ENCODE results near the gene NAA40.

The NAA40 gene

DNA sequence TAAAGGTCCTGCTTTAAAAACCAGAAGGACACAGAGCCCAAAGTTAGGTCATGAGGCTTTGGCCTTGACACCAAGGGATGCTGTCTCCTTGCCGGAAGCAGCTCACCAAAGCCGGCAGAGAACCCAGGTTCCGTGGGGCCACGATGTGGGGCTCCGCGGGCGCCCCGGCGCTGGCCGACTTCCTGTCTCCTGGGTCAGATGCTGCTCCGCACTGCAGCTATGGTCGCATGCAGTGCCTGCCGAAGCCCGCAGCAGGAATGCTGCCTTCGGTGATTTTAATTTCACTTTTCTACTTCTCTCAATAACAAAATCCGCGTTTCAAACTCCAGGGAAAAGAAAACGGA lies 47.0 kb downstream of the NAA40 start:
- in situ Hi-C loops (cut with MboI; ENCODE audit: low sequenced_read_pairs), result no loop called here

GRCh38 chr11:63986156-63986931 lies 47.5 kb downstream of the NAA40 start, which contains the start of gene OTUB1:
Gene OTUB1, plus strand, starts transcription at chr11:63986438. Its CDS starts 19 bp downstream, at chr11:63986457.
- in situ Hi-C loops (cut with MboI; ENCODE audit: low sequenced_read_pairs), result no loop called here

DNA sequence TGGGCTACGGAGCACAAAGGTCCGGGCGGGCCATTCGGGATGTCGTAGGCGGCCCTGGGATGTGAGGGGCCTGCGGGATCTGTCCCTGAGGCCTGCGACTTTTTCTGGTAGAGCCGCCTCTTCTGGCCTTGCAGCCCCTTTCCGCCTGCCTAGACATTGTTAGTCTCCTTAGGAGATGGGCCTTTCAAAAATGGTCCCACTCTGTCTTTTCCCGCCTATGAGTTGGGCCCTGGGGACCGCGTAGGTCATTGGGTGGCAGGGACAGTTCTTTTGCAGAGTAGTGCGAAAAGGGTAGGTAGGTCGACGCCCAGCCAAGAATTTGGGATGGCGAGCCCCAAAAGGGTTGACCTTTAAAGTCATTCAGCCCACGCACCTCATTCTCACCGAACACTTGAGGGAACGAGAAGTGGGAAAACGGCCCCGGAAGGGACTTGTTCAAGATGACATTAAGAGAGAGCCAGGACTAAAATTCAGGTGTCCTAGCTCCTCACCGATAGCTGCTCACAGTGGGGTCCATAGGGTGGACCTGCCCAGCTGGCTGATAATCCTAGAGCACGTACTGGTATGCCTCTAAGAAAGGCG lies 48.2 kb downstream of the NAA40 start:
- in situ Hi-C loops (cut with MboI; ENCODE audit: low sequenced_read_pairs), result no loop called here

- in situ Hi-C loops (cut with MboI; ENCODE audit: low sequenced_read_pairs), result no loop called here
These were observed 52.8 kb downstream of the NAA40 start for GRCh38 chr11:63991558-63991957.

- in situ Hi-C loops (cut with MboI; ENCODE audit: low sequenced_read_pairs), result no loop called here
These were observed 54.3 kb downstream of the NAA40 start for GRCh38 chr11:63993100-63993499.

DNA sequence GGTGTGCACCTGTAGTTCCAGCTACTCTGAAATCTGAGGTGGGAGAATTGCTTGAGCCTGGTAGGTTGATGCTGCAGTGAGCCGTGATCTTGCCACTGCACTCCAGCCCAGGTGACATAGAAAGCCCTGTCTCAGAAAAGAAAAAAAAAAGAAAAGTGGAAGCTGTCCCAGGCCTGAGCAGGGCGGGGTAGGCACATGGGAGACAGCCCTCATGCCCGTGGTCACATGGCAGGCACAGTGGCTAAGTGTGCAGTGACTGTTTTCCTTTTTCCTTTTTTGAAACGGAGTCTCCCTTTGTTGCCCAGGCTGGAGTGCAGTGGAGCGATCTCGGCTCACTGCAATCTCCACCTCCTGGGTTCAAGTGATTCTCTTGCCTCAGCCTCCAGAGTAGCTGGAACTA lies 55.2 kb downstream of the NAA40 start:
- in situ Hi-C loops (cut with MboI; ENCODE audit: low sequenced_read_pairs), result no loop called here

DNA sequence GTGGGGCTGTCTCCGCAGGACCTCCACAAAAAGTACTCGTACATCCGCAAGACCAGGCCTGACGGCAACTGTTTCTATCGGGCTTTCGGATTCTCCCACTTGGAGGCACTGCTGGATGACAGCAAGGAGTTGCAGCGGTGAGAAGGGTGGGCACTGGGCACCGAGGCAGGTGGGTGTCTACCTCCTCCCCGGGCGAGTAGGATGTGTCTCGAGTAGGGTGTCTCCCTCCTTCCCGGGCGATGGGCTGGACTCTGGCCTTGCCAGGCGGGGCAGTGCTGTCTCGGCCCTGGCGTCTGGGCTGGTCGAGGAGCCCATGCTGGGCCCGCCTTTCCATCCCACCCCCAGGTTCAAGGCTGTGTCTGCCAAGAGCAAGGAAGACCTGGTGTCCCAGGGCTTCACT lies 57.7 kb downstream of the NAA40 start:
- in situ Hi-C loops (cut with MboI; ENCODE audit: low sequenced_read_pairs), result no loop called here

DNA sequence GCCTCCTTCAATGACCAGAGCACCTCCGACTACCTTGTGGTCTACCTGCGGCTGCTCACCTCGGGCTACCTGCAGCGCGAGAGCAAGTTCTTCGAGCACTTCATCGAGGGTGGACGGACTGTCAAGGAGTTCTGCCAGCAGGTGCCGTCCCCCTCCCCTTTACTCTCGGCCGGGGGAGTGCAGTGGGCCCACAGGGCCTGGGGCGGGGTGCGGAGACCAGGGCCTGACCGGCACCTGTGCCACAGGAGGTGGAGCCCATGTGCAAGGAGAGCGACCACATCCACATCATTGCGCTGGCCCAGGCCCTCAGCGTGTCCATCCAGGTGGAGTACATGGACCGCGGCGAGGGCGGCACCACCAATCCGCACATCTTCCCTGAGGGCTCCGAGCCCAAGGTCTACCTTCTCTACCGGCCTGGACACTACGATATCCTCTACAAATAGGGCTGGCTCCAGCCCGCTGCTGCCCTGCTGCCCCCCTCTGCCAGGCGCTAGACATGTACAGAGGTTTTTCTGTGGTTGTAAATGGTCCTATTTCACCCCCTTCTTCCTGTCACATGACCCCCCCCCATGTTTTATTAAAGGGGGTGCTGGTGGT lies 58.4 kb downstream of the NAA40 start:
- in situ Hi-C loops (cut with MboI; ENCODE audit: low sequenced_read_pairs), result no loop called here

GRCh38 chr11:63997801-63998337 lies 59.1 kb downstream of the NAA40 start:
- in situ Hi-C loops (cut with MboI; ENCODE audit: low sequenced_read_pairs), result no loop called here

- in situ Hi-C loops (cut with MboI; ENCODE audit: low sequenced_read_pairs), result no loop called here
These were observed 60.0 kb downstream of the NAA40 start for GRCh38 chr11:63998558-63999348.

DNA sequence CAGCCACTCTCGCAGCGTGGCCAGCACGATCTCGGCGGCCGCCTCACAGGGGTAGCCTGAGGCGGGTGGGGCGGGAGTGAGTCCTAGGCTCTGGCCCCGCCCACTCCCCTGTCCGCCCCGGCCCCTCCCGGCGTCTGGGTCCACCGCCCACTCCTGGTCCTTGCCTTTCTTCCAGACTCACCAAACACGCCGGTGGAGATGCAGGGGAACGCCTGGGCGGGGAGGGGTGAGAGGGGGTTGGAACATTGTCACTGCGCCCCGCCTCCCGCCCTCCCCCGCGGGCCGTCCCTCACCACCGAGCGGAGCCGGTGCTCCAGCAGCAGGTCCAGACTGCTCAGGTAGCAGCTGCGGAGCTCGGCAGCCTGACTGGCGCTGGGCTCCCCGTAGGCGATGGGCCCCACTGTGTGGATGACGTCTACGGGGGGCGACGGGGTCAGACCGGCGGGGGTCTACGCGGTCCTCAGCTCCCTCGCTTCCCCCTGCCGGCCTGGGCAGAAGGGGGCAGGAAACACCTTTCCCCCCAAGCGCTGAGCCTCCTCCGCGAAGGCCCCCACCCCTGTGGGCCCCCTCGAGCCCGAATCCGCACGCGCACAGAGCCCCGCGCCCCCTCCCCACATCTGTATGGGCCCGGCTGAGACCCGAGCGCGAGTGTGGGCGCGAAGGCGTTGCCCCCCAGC lies 60.7 kb downstream of the NAA40 start:
- in situ Hi-C loops (cut with MboI; ENCODE audit: low sequenced_read_pairs), result no loop called here

GRCh38 chr11:64000026-64000739 lies 61.4 kb downstream of the NAA40 start:
- in situ Hi-C loops (cut with MboI; ENCODE audit: low sequenced_read_pairs), result no loop called here

GRCh38 chr11:64000740-64001483 lies 62.1 kb downstream of the NAA40 start:
- in situ Hi-C loops (cut with MboI; ENCODE audit: low sequenced_read_pairs), result no loop called here

GRCh38 chr11:64001484-64002420 lies 63.0 kb downstream of the NAA40 start:
- in situ Hi-C loops (cut with MboI; ENCODE audit: low sequenced_read_pairs), result no loop called here

DNA sequence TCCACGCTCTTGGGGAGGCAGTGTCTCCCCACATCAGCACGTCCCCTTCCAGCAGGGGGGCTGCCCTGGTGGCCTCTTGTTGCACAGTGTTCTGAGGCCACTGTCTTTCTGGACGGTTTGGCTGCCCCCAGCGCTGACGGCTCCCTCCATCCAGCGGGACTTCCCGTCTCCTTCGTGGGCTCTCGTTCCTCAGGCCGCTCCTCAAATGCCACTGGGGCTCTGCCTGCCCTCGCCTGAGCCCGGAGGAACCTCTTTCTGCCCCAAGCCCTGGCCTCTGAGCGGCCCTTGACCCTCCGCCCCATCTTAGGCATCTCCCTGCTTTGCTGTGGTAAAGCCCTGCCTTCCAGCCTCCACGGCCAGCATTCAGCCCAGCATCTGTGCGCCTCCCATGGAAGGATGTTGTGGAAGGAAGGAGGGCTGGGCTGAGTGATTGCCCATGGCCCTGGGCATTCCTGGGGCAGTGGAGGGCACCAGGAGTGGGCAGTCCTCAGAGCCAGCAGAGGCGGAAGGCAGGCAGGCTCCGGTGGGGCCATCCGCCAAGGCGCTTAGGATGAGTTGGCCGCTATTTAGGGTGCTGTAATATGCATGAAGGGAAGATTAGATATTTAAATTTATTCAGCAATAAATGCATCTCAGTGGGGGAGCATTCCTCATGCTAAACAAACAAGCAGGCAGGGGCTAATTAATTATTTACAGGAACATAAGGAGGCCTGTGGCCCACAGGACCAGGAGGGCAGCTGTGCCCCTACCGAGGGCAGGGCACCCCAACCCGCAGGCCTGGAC lies 65.2 kb downstream of the NAA40 start:
- in situ Hi-C loops (cut with MboI; ENCODE audit: low sequenced_read_pairs), result no loop called here

DNA sequence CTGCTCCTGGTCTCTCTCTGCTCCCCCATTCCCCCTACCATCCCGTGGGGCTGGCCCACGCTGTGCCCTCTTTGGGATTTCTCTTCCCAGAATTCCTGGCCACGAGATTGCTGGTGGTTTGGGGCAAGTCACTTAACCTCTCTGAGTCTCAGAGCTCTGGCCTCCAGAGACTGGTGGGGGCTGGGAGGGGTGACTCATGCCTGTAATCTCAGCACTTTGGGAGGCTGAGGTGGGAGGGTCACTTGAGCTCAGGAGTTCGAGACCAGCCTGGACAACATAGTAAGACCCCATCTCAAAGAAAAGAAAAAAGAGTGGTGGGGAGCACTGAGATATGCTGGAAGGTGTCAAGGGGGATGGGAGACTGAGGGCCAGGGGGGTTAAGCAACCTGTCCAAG lies 65.8 kb downstream of the NAA40 start:
- in situ Hi-C loops (cut with MboI; ENCODE audit: low sequenced_read_pairs), result no loop called here

DNA sequence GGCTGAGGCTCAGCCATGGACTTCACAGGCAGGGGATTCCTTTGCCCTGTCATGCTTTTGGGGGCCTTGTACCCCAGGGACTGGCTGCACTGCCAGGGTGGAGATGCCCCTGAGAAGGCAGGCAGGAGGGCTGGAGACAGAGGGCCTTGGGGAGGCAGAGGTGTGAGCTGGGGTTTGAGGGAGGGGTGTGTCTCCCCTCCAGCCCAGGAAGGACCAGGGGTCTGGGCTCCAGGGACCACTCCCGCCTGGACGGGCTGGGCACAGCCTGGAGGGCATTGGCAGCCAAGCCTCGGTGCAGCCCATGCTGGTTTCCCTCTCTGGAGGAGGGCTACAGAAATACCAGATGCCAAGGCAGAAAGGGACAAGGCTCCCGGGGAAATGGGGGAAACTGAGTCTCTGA lies 66.9 kb downstream of the NAA40 start:
- in situ Hi-C loops (cut with MboI; ENCODE audit: low sequenced_read_pairs), result no loop called here

DNA sequence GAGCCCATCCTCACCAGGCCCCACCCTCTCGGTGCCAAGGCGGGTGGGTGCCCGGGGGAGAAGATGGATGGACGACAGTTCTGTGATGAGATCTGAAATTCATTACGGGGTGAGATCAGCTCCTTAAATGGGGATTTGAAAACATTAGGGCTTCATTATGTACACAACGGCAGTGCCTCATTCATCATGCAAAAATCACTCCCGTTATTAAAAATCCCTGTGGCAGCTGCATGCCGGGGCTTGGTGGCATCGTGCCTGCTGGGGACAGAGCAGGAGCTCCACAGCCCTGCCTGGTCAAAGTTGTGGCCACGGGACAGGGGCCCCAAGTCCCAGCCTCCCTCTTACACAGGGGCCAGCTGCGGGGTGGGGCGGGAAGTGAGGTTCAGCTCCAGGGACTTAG lies 67.6 kb downstream of the NAA40 start:
- in situ Hi-C loops (cut with MboI; ENCODE audit: low sequenced_read_pairs), result no loop called here
